IPS-NIHi7 (cell line): ENCODE data around the gene RTP5.
"Not testable (repeated sequence)": the region's sequence is repeated elsewhere in the genome, so short reads cannot be mapped to it uniquely, and the experiment has no call there.

Source experiments
- DNase-seq: peaks from one replicate; pipeline ENCODE4 v3.0.0; 2012; ENCODE audit warnings: mixed read lengths; ENCODE audit errors: extremely low spot score

Gene RTP5

DNA sequence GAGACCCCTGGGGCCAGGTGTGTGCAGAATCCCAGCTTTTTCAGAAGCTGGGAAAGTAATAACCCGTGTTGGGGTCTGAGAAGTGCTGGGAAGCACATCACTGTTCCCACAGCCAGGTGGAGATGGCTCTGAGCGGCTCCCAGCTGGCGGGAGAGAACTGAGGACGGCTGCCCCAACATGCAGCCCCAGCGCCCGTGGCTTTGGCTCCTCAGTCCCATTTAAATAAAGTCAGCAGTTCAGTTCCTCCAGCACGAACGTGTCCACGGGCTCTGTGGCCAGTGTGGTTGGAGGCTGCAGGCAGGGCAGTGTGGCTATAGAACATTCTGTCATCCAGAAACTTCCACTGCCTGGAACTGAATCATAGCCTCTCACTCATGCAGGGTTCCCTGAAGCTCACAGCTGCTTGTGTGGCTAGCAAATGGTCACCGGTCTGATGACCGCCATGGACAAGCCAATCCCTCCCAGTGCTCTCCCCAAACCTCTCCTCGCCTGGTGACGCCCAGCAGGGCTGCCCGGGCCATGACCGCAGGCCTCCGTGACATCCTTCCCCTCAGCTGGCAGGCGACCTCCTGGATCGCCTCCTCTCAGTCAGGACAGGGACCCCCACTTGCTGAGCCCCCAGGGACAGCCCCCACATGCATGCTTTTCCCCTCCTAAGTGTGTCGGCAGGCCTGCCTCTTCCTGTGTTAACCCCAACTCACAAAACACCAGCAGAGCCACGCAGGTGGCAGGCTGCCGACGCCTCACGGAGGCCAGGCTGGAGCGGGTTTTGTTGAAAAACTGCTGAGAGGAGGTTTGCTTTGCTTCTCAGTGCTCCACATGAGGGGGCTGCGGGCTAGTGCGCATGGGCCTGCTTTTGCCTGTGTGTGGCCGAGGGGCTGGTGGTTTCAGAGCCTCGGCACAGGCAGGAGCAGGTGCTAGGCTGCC is 1.3 kb downstream of the RTP5 start:
- DNase-seq: no peak

- no peak for DNase-seq
These were observed 2.2 kb downstream of the RTP5 start for GRCh38 chr2:241871538-241872312.

- DNase-seq: no peak
These were observed 2.7 kb downstream of the RTP5 start for GRCh38 chr2:241872313-241872642.

DNA sequence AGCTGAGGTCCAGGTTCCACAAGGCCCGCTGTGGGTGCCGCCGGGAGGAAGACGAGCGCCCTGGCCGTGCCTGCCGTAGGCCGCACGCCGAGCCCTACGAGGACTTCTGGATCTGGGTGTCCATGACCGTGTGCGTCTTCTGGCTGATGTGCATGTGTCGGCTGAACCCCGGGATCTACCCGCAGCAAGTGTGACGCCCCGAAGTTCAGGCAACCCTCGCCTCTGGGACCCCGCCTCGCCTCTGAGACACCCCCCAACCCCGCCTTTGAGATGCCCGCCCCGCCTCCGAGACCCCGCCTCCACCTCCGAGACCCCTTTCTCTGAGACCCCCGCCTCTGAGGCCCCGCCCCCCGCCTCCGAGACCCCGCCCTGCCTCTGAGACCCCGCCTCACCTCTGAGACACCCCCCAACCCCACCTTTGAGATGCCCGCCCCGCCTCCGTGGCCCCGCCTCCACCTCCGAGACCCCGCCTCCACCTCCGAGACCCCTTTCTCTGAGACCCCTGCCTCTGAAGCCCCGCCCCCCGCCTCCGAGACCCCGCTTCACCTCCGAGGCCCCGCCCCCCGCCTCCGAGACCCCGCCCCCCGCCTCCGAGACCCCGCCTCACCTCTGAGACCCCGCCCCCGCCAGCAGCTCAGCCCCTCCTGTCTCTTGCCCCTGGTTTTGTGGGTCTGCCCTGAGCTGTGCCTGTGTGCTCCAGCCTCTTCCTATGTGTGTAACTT is 3.7 kb downstream of the RTP5 start:
- DNase-seq: no peak

DNA sequence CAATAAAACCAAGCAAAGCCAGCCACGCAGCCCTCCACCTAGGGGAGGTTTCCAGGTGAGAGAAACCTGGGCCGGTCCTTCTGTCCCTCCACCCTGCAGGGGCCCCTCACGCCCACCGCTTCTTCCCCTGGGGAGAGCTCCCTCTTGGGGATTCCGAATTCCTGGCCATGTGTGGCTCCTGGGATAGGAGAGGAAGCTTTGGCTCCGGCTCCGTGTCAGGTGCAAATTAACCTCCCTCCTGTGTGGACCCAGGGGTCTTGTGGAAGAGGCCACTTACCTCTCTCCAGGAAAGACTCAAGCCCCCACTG is 4.2 kb downstream of the RTP5 start:
- no peak for DNase-seq

- no peak for DNase-seq
These were observed 4.9 kb downstream of the RTP5 start for GRCh38 chr2:241874277-241874925.

- DNase-seq: not testable (repeated sequence)
These were observed 6.4 kb downstream of the RTP5 start for GRCh38 chr2:241875754-241876527.

DNA sequence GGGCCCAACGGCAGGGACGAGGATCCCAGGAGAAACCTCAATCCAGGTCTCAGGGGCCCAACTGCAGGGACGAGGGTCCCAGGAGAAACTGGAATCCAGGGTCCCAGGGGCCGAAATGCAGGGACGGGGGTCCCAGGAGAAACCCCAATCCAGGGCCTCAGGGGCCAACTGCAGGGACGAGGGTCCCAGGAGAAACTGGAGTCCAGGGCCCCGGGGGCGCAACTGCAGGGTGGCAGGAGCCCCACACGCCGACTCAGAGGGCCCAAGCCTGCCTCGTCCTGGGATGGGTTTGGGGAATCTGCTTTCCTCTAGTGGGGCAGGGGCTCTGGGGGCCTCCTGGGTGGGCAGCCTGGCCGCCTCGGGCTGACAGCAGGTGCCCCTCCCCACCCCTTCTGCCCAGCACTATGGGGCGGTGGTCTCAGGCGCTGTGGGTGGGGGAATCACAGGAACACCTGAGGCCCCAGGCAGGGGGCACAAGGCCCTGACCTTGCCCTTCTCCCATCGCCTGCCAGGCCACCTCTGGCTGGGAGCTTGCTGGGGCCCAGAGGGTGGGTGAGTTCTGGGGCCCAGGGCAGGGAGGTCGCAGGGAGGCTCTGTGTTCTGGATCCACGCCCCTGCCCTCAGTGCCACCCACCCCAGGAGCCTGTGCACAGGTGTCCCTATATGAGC is 7.1 kb downstream of the RTP5 start:
- DNase-seq: no peak

DNA sequence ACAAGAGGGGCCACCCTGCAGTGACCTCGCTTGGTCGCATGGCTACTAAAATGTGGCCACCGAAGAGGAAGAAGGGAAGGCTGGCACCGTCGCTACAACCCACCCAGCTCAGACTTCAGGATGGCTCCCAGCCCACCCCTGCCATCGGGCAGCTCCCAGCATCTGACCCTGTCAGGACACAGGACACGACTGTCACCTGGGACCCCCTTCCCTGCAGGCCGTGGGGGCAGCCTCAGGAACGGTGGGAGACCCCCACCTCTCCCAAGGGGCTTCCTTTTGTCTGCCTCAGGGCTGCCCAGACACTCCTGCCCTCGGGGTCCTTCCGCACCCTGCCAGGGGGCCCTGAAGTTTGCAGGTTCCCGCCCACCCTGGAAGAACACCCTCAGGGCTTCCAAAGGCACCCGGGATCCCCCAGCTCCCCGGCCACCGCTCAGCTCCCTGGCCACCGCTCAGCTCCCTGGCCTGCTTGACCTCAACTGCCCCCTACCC is 7.7 kb downstream of the RTP5 start:
- DNase-seq: no peak

- peak; percentile 86 for DNase-seq
These were observed 8.8 kb downstream of the RTP5 start for GRCh38 chr2:241877989-241878970.

- no peak for DNase-seq
These were observed 9.8 kb downstream of the RTP5 start for GRCh38 chr2:241879326-241879725.

GRCh38 chr2:241880311-241881073 is 11.0 kb downstream of the RTP5 start:
- DNase-seq: no peak

DNA sequence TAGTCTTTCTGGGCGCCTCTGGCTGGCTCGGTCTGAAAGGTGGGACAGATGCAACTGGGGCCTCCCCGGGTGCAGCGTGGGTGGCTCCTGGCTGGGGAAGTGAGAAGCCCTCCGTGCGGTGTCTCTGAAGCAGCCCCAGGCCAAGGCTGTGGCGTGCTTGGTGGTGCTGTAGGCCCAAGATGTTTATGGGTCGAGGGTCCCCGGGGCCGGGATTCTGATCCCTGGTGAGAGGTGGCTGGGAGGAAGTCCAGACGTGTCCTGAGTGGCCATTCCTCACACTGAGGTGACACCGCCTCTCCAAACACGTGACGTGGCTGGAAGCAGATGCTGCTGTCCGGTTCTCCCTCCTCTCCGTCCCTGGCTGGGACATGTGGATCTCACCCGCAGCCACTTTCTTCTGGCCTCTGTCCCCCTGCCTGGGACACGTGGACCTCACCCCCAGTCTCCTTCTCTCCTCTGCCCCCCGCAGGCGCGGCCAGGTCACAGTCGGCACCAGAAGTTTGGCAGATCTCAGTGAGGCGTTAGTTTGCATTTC is 12.6 kb downstream of the RTP5 start:
- DNase-seq: no peak

GRCh38 chr2:241884951-241885290 is 15.4 kb downstream of the RTP5 start:
- DNase-seq: no peak

- DNase-seq: no peak
These were observed 15.9 kb downstream of the RTP5 start for GRCh38 chr2:241885291-241885945.

- DNase-seq: no peak
These were observed 16.6 kb downstream of the RTP5 start for GRCh38 chr2:241885946-241886643.

DNA sequence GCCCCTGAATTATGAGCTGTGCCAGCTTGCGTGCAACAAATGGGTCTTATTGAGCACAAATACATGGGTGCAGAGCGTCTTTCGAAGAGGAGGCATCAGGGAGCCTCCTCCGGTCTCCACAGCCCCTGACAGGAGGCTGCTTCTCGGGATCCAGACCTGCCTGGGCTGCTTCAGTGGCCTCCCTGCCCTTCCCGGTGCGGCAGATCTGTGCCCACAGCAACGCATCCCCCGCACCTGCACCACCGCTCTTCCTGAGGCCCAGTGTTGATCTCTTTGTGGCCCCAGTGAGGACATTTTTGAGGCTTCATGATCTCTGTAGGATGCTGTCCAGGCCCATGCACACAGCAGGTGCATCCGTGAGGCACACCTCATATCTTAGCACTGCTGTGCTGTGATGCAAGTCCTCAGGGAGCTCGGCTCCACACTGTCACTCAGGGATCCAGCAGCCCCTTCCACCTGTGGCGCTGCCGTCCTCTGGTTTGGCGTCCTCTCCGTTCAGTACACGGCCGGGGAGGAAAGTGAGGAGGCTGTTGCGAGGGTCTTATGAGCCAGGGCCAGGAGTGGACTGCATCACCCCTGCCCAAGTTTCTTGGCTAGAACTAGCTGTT is 17.4 kb downstream of the RTP5 start:
- DNase-seq: no peak
